ENCODE results near the gene MNDA. TPM values are rescaled to one million over a fixed set of nuclear protein-coding genes. Genes with fewer than 3 reads are reported as not detected.

The MNDA gene
- total RNA-seq (2021), result not detected in 2 replicates
- not detected for Bru-seq, nascent RNA
- not detected for BruChase-seq, experiment 1, labeled RNA remaining after a 2-hour chase
- BruChase-seq, experiment 2, labeled RNA remaining after a 6-hour chase, result not detected
- long read RNA-seq, result 0 reads

GRCh38 chr1:158830904-158831507 is at the start of gene MNDA:
Gene MNDA, plus strand, starts transcription at chr1:158831351. Its CDS starts 10,803 bp downstream, at chr1:158842154.
- Histone ChIP-seq H3K27ac (ENCODE audit: low read depth, low read length, poor library complexity, severe bottlenecking) (no peak within 1 kb of the TSS), H3K9me3 (ENCODE audit: low read depth, low read length, poor library complexity, severe bottlenecking) (no peaks in the 10 kb centered on the region), H3K4me3 (ENCODE audit: low read depth, low read length, poor library complexity, severe bottlenecking) (no peak within 1 kb of the TSS), H3K36me3 (ENCODE audit: insufficient read depth, low read length, poor library complexity, severe bottlenecking) (no peaks in the 10 kb centered on the region), H3K27me3 (replicated peaks; ENCODE audit: insufficient read depth, low read depth, low read length, poor library complexity) (peaks cover 3% of the 10 kb centered on the region), H3K4me1 (ENCODE audit: insufficient read depth, low read length, poor library complexity, severe bottlenecking) (no peaks in the 10 kb centered on the region)
- TF ChIP-seq CTCF (conservative IDR thresholded peaks at IDR 0.05; ENCODE audit: low read depth, low read length), result no peak
- TF ChIP-seq EZH2 (IDR thresholded peaks at IDR 0.05; ENCODE audit: borderline replicate concordance, low read depth, low read length, poor library complexity, severe bottlenecking), result no peak
- intact Hi-C loops (cut with micrococcal nuclease; ENCODE audit: unreplicated experiment), result no loop called here
- ChIA-PET CTCF (no interaction called here), POLR2A (ENCODE audit: low non-redundant PET) (no interaction called here)
- DNase-seq (ENCODE audit: low spot score), result no peak
- no TSS peak for BruUV-seq (replicated peaks)

GRCh38 chr1:158793604-158794003 is 37.5 kb upstream of the MNDA start:
- no TSS peak for BruUV-seq (replicated peaks)

GRCh38 chr1:158794247-158794646 is 36.9 kb upstream of the MNDA start:
- no peak for DNase-seq (ENCODE audit: low spot score)

More at GRCh38 chr1:158793604-158794003, 37.5 kb upstream of the MNDA start:
- POLR2A ChIA-PET (ENCODE audit: low non-redundant PET), result no interaction called here
- H3K9me3 ChIP-seq (ENCODE audit: low read depth, low read length, poor library complexity, severe bottlenecking), result no peaks in the 10 kb centered on the region
- DNase-seq (ENCODE audit: low spot score), result no peak
- intact Hi-C loops (cut with micrococcal nuclease; ENCODE audit: unreplicated experiment), result no loop called here
- no peaks in the 10 kb centered on the region for H3K36me3 ChIP-seq (ENCODE audit: insufficient read depth, low read length, poor library complexity, severe bottlenecking)
- no peaks in the 10 kb centered on the region for H3K4me1 ChIP-seq (ENCODE audit: insufficient read depth, low read length, poor library complexity, severe bottlenecking)
- no peak overlapping the region for H3K27ac ChIP-seq (ENCODE audit: low read depth, low read length, poor library complexity, severe bottlenecking)
- no peak overlapping the region for H3K4me3 ChIP-seq (ENCODE audit: low read depth, low read length, poor library complexity, severe bottlenecking)
- TF ChIP-seq CTCF (conservative IDR thresholded peaks at IDR 0.05; ENCODE audit: low read depth, low read length) (peak; percentile 45), EZH2 (IDR thresholded peaks at IDR 0.05; ENCODE audit: borderline replicate concordance, low read depth, low read length, poor library complexity, severe bottlenecking) (no peak)
- CTCF ChIA-PET, result no interaction called here
- peaks cover 5% of the 10 kb centered on the region for H3K27me3 ChIP-seq (replicated peaks; ENCODE audit: insufficient read depth, low read depth, low read length, poor library complexity)

More at GRCh38 chr1:158794247-158794646, 36.9 kb upstream of the MNDA start:
- Histone ChIP-seq H3K36me3 (ENCODE audit: insufficient read depth, low read length, poor library complexity, severe bottlenecking) (no peaks in the 10 kb centered on the region), H3K9me3 (ENCODE audit: low read depth, low read length, poor library complexity, severe bottlenecking) (no peaks in the 10 kb centered on the region), H3K4me1 (ENCODE audit: insufficient read depth, low read length, poor library complexity, severe bottlenecking) (no peaks in the 10 kb centered on the region), H3K27me3 (replicated peaks; ENCODE audit: insufficient read depth, low read depth, low read length, poor library complexity) (peaks cover 11% of the 10 kb centered on the region), H3K4me3 (ENCODE audit: low read depth, low read length, poor library complexity, severe bottlenecking) (no peak overlapping the region), H3K27ac (ENCODE audit: low read depth, low read length, poor library complexity, severe bottlenecking) (no peak overlapping the region)
- ChIA-PET POLR2A (ENCODE audit: low non-redundant PET) (no interaction called here), CTCF (no interaction called here)
- no peak for TF ChIP-seq CTCF (conservative IDR thresholded peaks at IDR 0.05; ENCODE audit: low read depth, low read length)
- TF ChIP-seq EZH2 (IDR thresholded peaks at IDR 0.05; ENCODE audit: borderline replicate concordance, low read depth, low read length, poor library complexity, severe bottlenecking), result no peak
- BruUV-seq (replicated peaks), result no TSS peak
- intact Hi-C loops (cut with micrococcal nuclease; ENCODE audit: unreplicated experiment), result no loop called here

All from A673 (cell line).